H1 (cell line): Measurements from ENCODE around the gene PIAS1.

ENCODE experiments used
- EGR1 ChIP-seq: IDR thresholded peaks from 2 replicates; pipeline ENCODE4 v1.6.1; 2011; ENCODE audit warnings: low read depth, low read length, borderline replicate concordance
- EZH2 ChIP-seq: fragments of 200-600 bp; sonication (generic); IDR thresholded peaks from 2 replicates; pipeline ENCODE4 v1.7.1; 2012; ENCODE audit warnings: low read depth, mild to moderate bottlenecking, moderate library complexity, low read length, inconsistent platforms; ENCODE audit not compliant: severe bottlenecking
- POLR2AphosphoS5 ChIP-seq: IDR thresholded peaks from 2 replicates; pipeline ENCODE4 v1.6.1; 2011; ENCODE audit warnings: low read depth, low read length
- ZNF274 ChIP-seq: IDR thresholded peaks from 2 replicates; pipeline ENCODE4 v1.7.0; 2012; ENCODE audit warnings: low read length, borderline replicate concordance; ENCODE audit errors: extremely low read depth
- TF ChIP-seq, protein P1 (sequence below), 3 experiments: IDR thresholded peaks; 1 replicate in 2 of 3; 2 replicates in 1 of 3; pipeline versions ENCODE4 v1.5.1 to v1.6.1; 2011; ENCODE audit warnings: low read length in 3 of 3, mild to moderate bottlenecking in 3 of 3, inconsistent platforms in 2 of 3, low read depth in 1 of 3, moderate library complexity in 1 of 3; ENCODE audit not compliant: insufficient read depth in 1 of 3; ENCODE audit errors: control extremely low read depth in 1 of 3

DNA sequence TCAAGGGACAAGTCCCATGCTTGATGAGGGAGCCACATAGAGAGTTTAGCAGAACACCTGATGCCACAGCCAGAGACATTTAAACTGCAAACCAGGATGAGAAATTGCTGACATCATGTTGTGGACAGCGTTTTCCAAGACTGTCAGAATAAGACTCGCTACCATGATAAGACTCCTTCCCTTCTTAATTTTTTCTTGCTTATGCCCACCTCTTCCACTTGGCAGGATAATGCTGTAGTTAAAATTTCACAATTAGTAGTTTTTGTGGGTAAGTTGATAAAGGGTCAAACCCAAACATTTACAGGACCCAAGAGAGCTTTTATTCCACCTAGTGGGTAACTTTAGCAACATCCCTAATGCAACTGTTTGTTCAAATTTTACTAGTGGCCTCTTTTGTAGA is 3.0 kb upstream of the PIAS1 start:
- no peak for TF ChIP-seq EZH2
- TF ChIP-seq, protein P1, sequence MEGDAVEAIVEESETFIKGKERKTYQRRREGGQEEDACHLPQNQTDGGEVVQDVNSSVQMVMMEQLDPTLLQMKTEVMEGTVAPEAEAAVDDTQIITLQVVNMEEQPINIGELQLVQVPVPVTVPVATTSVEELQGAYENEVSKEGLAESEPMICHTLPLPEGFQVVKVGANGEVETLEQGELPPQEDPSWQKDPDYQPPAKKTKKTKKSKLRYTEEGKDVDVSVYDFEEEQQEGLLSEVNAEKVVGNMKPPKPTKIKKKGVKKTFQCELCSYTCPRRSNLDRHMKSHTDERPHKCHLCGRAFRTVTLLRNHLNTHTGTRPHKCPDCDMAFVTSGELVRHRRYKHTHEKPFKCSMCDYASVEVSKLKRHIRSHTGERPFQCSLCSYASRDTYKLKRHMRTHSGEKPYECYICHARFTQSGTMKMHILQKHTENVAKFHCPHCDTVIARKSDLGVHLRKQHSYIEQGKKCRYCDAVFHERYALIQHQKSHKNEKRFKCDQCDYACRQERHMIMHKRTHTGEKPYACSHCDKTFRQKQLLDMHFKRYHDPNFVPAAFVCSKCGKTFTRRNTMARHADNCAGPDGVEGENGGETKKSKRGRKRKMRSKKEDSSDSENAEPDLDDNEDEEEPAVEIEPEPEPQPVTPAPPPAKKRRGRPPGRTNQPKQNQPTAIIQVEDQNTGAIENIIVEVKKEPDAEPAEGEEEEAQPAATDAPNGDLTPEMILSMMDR (IDR thresholded peaks at IDR 0.05; ENCODE audit: control extremely low read depth in 1 of 3, insufficient read depth in 1 of 3, low read depth in 1 of 3, low read length in 3 of 3): no peak; a peak in 1 of 4 replicates
- no peak for TF ChIP-seq POLR2AphosphoS5
- TF ChIP-seq ZNF274: no peak
- no peak for TF ChIP-seq EGR1
